ENCODE data around the gene TLE7. TPM values are rescaled to one million over a fixed set of nuclear protein-coding genes. Genes with fewer than 3 reads are reported as not detected.

Gene TLE7
- total and polyA plus RNA-seq, 5 donors from 2014 or later = not detected

- no peaks in the 10 kb centered on the region for H3K36me3 Mint-ChIP-seq
- Histone ChIP-seq H3K9me3 (ENCODE audit: control insufficient read depth in 2 of 2, low read length in 2 of 2) (no peaks in the 10 kb centered on the region), H3K4me1 (ENCODE audit: control insufficient read depth, insufficient read depth, low read length, poor library complexity, severe bottlenecking) (no peaks in the 10 kb centered on the region), H3K4me3 (ENCODE audit: low read depth, low read length) (no peak overlapping the region), H3K27me3 (ENCODE audit: control insufficient read depth, insufficient read depth, low read length) (no peaks in the 10 kb centered on the region), H3K27ac (ENCODE audit: insufficient read depth, low read length, poor library complexity, severe bottlenecking) (no peak overlapping the region), H3K36me3 (ENCODE audit: control insufficient read depth, insufficient read depth, low read length) (no peaks in the 10 kb centered on the region)
- peak overlapping the region in 1 of 3 donors; percentile 83 for H3K27ac Mint-ChIP-seq
- peaks cover 0 to 6% (median 0%) of the 10 kb centered on the region in 4 donors for H3K4me1 Mint-ChIP-seq
- no peak overlapping the region for H3K4me3 Mint-ChIP-seq
- peaks cover 11% of the 10 kb centered on the region for H3K27me3 Mint-ChIP-seq
- DNase-seq = no peak
- ATAC-seq (ENCODE audit: low read depth in 2 of 2) = no peak
- no peaks in the 10 kb centered on the region for H3K9me3 Mint-ChIP-seq
Measured at GRCh38 chr16:71384073-71384724, 57.7 kb downstream of the TLE7 start.

DNA sequence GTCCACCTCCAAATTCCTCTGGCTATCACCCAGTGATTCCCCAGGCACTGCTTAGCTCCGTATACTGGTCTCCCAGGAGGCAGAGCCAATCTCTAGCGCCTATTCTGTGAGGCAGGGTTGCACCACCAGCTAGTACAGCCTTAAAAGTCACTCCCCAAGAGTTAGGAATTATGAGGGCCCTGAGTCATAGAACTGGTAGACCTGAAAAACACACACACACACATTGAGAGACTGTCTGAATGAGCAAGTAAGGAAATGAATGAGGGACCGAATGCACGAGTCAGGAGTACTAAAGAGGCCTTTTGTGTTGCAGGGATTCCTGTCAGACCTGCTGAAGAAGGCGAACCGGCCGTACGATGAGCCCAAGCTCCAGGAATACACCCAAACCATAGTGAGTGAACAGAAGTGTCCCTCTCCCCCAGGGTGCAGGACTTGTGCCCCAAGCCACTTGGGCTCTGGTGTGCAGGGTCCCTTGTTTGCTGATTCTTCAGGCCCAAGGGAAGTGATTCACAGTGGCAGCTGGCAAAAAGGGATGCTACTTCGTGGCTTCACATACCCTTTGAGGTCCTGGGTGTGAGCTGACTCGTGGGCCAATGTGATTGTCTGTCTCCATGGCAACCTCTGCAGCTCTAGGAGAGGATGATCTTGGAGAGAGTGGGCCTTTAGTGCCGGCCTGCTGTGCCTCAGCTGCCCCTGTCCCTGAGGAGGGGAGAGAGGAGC is 58.6 kb downstream of the TLE7 start:
- Histone ChIP-seq H3K36me3 (ENCODE audit: control insufficient read depth, insufficient read depth, low read length) (no peaks in the 10 kb centered on the region), H3K27ac (ENCODE audit: insufficient read depth, low read length, poor library complexity, severe bottlenecking) (no peak overlapping the region), H3K4me1 (ENCODE audit: control insufficient read depth, insufficient read depth, low read length, poor library complexity, severe bottlenecking) (no peaks in the 10 kb centered on the region), H3K4me3 (ENCODE audit: low read depth, low read length) (no peak overlapping the region), H3K9me3 (ENCODE audit: control insufficient read depth in 2 of 2, low read length in 2 of 2) (no peaks in the 10 kb centered on the region), H3K27me3 (ENCODE audit: control insufficient read depth, insufficient read depth, low read length) (no peaks in the 10 kb centered on the region)
- DNase-seq (peak in 1 of 3 donors; percentile 3), ATAC-seq (ENCODE audit: low read depth in 2 of 2) (no peak)
- peaks cover 0 to 6% (median 0%) of the 10 kb centered on the region in 4 donors for H3K4me1 Mint-ChIP-seq
- H3K27me3 Mint-ChIP-seq = peaks cover 11% of the 10 kb centered on the region
- no peak overlapping the region for H3K27ac Mint-ChIP-seq
- H3K9me3 Mint-ChIP-seq = no peaks in the 10 kb centered on the region
- no peaks in the 10 kb centered on the region for H3K36me3 Mint-ChIP-seq
- no peak overlapping the region for H3K4me3 Mint-ChIP-seq

DNA sequence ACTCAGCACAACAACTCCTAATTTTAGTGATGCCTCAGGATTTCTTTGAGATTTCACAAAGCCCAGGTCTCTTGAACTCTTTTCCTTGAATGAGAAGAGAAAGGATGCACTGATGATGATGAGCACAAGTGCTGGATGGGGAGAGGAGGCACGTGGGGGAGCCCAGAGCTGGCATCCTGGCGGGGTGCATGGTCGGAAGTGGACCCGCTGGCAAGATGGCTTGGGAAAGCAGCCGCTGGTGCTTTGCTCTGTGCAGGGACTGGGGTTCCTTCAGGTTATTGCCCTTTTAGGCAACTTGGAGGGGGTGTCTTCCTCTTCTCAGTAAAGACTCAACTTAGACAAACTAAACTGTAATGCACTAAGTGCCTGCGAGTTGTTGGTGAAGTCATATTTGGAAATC is 61.0 kb downstream of the TLE7 start:
- Histone ChIP-seq H3K27ac (ENCODE audit: insufficient read depth, low read length, poor library complexity, severe bottlenecking) (no peak overlapping the region), H3K9me3 (ENCODE audit: control insufficient read depth in 2 of 2, low read length in 2 of 2) (no peaks in the 10 kb centered on the region), H3K4me3 (ENCODE audit: low read depth, low read length) (no peak overlapping the region), H3K4me1 (ENCODE audit: control insufficient read depth, insufficient read depth, low read length, poor library complexity, severe bottlenecking) (no peaks in the 10 kb centered on the region), H3K36me3 (ENCODE audit: control insufficient read depth, insufficient read depth, low read length) (no peaks in the 10 kb centered on the region), H3K27me3 (ENCODE audit: control insufficient read depth, insufficient read depth, low read length) (no peaks in the 10 kb centered on the region)
- no peaks in the 10 kb centered on the region for H3K4me1 Mint-ChIP-seq
- peaks cover 0 to 3% (median 0%) of the 10 kb centered on the region in 7 donors for H3K9me3 Mint-ChIP-seq
- no peak overlapping the region for H3K27ac Mint-ChIP-seq
- DNase-seq = no peak
- H3K4me3 Mint-ChIP-seq = no peak overlapping the region
- ATAC-seq (ENCODE audit: low read depth in 2 of 2) = no peak
- H3K27me3 Mint-ChIP-seq = no peaks in the 10 kb centered on the region
- H3K36me3 Mint-ChIP-seq = no peaks in the 10 kb centered on the region

Other genes starting within 250 kb of the TLE7 start
- not detected for gene HYDIN, start 211.3 kb downstream of the TLE7 start, total RNA-seq
- gene HYDIN, start 211.3 kb downstream of the TLE7 start, polyA plus RNA-seq = not detected
- gene CMTR2, start 152.7 kb downstream of the TLE7 start, total RNA-seq = 12.9 TPM
- gene CMTR2, start 152.7 kb downstream of the TLE7 start, polyA plus RNA-seq = 10 to 100 TPM; 17.7 to 34.9 (median 27.0) TPM
- gene CALB2, start 83.3 kb downstream of the TLE7 start, total RNA-seq = not detected
- not detected for gene CALB2, start 83.3 kb downstream of the TLE7 start, polyA plus RNA-seq
- 5.3 TPM for gene ZNF23, start 20.2 kb upstream of the TLE7 start, total RNA-seq
- gene ZNF23, start 20.2 kb upstream of the TLE7 start, polyA plus RNA-seq = 1 to 10 TPM; 4.0 to 6.2 (median 5.8) TPM
- gene ZNF19, start 47.3 kb upstream of the TLE7 start, total RNA-seq = 5.9 TPM
- gene ZNF19, start 47.3 kb upstream of the TLE7 start, polyA plus RNA-seq = 1 to 10 TPM; 1.7 to 5.1 (median 2.4) TPM
- not detected for gene CHST4, start 84.4 kb upstream of the TLE7 start, total RNA-seq
- not detected for gene CHST4, start 84.4 kb upstream of the TLE7 start, polyA plus RNA-seq
- gene TAT, start 135.0 kb upstream of the TLE7 start, total RNA-seq = not detected
- under 1 TPM in 3 of 4 donors, not detected in 1; 0.06 to 0.23 (median 0.14) TPM for gene TAT, start 135.0 kb upstream of the TLE7 start, polyA plus RNA-seq
- not detected for gene MARVELD3, start 184.1 kb upstream of the TLE7 start, total RNA-seq
- gene MARVELD3, start 184.1 kb upstream of the TLE7 start, polyA plus RNA-seq = not detected

Measured in CD4-positive, CD25-positive, alpha-beta regulatory T cell (primary cell).